NCI-H82 treated with DMSO at 0.1 percent for 48 hours (cell line): ENCODE measurements around the gene VASH2.
"Not testable (repeated sequence)": the region's sequence is repeated elsewhere in the genome, so short reads cannot be mapped to it uniquely, and the experiment has no call there.

Source experiments
- DNase-seq: peaks from one replicate; lab custom pipeline; 2025; ENCODE audit not compliant: unreplicated experiment; lab: John Stamatoyannopoulos, UW

The VASH2 gene

GRCh38 chr1:212950243-212951125 is at the start of gene VASH2:
Gene VASH2, plus strand, starts transcription at chr1:212950541. Its CDS starts 1,002 bp downstream, at chr1:212951543.
- peak; percentile 94 for DNase-seq

GRCh38 chr1:212901290-212901689 is 49.1 kb upstream of the VASH2 start:
- no peak for DNase-seq

GRCh38 chr1:212902054-212902453 is 48.3 kb upstream of the VASH2 start:
- DNase-seq: no peak

GRCh38 chr1:212903664-212904063 is 46.7 kb upstream of the VASH2 start:
- no peak for DNase-seq

GRCh38 chr1:212908071-212908470 is 42.3 kb upstream of the VASH2 start:
- DNase-seq: not testable (repeated sequence)

- no peak for DNase-seq
Measured at GRCh38 chr1:212908971-212909370, 41.4 kb upstream of the VASH2 start.

- no peak for DNase-seq
Measured at GRCh38 chr1:212909652-212910063, 40.7 kb upstream of the VASH2 start.

GRCh38 chr1:212910213-212910612 is 40.1 kb upstream of the VASH2 start:
- not testable (repeated sequence) for DNase-seq

GRCh38 chr1:212913638-212914037 is 36.7 kb upstream of the VASH2 start:
- DNase-seq: not testable (repeated sequence)

GRCh38 chr1:212914110-212914509 is 36.2 kb upstream of the VASH2 start:
- not testable (repeated sequence) for DNase-seq

GRCh38 chr1:212914789-212915188 is 35.6 kb upstream of the VASH2 start:
- no peak for DNase-seq

- peak; percentile 64 for DNase-seq
Measured at GRCh38 chr1:212915245-212916091, 34.9 kb upstream of the VASH2 start.

- peak; percentile 16 for DNase-seq
Measured at GRCh38 chr1:212916481-212917133, 33.7 kb upstream of the VASH2 start.

GRCh38 chr1:212917134-212917485 is 33.2 kb upstream of the VASH2 start:
- DNase-seq: no peak

- no peak for DNase-seq
Measured at GRCh38 chr1:212917858-212918257, 32.5 kb upstream of the VASH2 start.

GRCh38 chr1:212918824-212919223 is 31.5 kb upstream of the VASH2 start:
- peak; percentile 36 for DNase-seq

GRCh38 chr1:212920246-212920645 is 30.1 kb upstream of the VASH2 start:
- DNase-seq: no peak

- DNase-seq: no peak
Measured at GRCh38 chr1:212920896-212921295, 29.4 kb upstream of the VASH2 start.

- no peak for DNase-seq
Measured at GRCh38 chr1:212922016-212922415, 28.3 kb upstream of the VASH2 start.

GRCh38 chr1:212926372-212926771 is 24.0 kb upstream of the VASH2 start:
- no peak for DNase-seq
